Osteoblast (primary cell): ENCODE measurements around the gene ARPC4. TPM values are rescaled to one million over a fixed set of nuclear protein-coding genes. Genes with fewer than 3 reads are reported as not detected.
"Not testable (repeated sequence)": the region's sequence is repeated elsewhere in the genome, so short reads cannot be mapped to it uniquely, and the experiment has no call there.

Source experiments
- DNase-seq: peaks from one replicate; pipeline ENCODE4 v3.0.0; 2011; ENCODE audit warnings: low spot score, mixed read lengths; ENCODE audit not compliant: insufficient read length; ENCODE audit errors: missing footprints
- H2AFZ ChIP-seq: 2 replicates; pipeline ENCODE4 v1.6.0; 2011; ENCODE audit warnings: mild to moderate bottlenecking, low read length
- H3K27ac ChIP-seq: 2 replicates; pipeline ENCODE4 v1.5.1; 2011; ENCODE audit warnings: mild to moderate bottlenecking, low read depth, low read length, moderate library complexity
- H3K27me3 ChIP-seq: 2 replicates; pipeline ENCODE4 v1.6.0; 2012; ENCODE audit warnings: mild to moderate bottlenecking, control low read depth, inconsistent platforms, low read length, moderate library complexity; ENCODE audit not compliant: insufficient read depth
- H3K36me3 ChIP-seq: 2 replicates; pipeline ENCODE4 v1.5.1; 2011; ENCODE audit warnings: mild to moderate bottlenecking, low read length, control low read depth, moderate library complexity; ENCODE audit not compliant: insufficient read depth
- H3K4me1 ChIP-seq: 2 replicates; pipeline ENCODE4 v1.5.1; 2011; ENCODE audit warnings: mild to moderate bottlenecking, low read length, control low read depth, moderate library complexity; ENCODE audit not compliant: insufficient read depth
- H3K4me2 ChIP-seq: 2 replicates; pipeline ENCODE4 v1.6.0; 2011; ENCODE audit warnings: mild to moderate bottlenecking, low read length; ENCODE audit not compliant: insufficient read depth
- H3K4me3 ChIP-seq: fragments of 200-600 bp; sonication (generic); 3 replicates; pipeline ENCODE4 v1.5.1; 2012; ENCODE audit warnings: mild to moderate bottlenecking, low read length, inconsistent platforms; ENCODE audit not compliant: insufficient read depth
- H3K79me2 ChIP-seq: 2 replicates; pipeline ENCODE4 v1.6.0; 2012; ENCODE audit warnings: mild to moderate bottlenecking, low read length, control low read depth, inconsistent platforms; ENCODE audit not compliant: insufficient read depth
- H3K9me3 ChIP-seq: 2 replicates; pipeline ENCODE4 v1.5.1; 2011; ENCODE audit warnings: low read depth, low read length, control low read depth
- H4K20me1 ChIP-seq: 2 replicates; pipeline ENCODE4 v1.6.0; 2012; ENCODE audit warnings: mild to moderate bottlenecking, low read length, control low read depth; ENCODE audit not compliant: insufficient read depth
- CTCF ChIP-seq: IDR thresholded peaks from 2 replicates; pipeline ENCODE4 v1.5.1; 2011; ENCODE audit warnings: mild to moderate bottlenecking, low read depth, low read length, moderate library complexity; ENCODE audit errors: extremely low read depth
- total RNA-seq: library from RNA; depleted of rRNA; stranded (reverse); fragments of >200 nt; gene quantifications from 2 replicates; pipeline ENCODE4 v1.2.3, GENCODE V29; 2012

ARPC4 gene
- total RNA-seq, 1 donor, result 222 TPM

GRCh38 chr3:9848860-9849259, 56.0 kb downstream of the ARPC4 start:
- H3K4me1 ChIP-seq, DNase-seq, H3K36me3 ChIP-seq, H3K79me2 ChIP-seq, H3K27ac ChIP-seq, H3K4me3 ChIP-seq, H4K20me1 ChIP-seq, H3K4me2 ChIP-seq, H3K27me3 ChIP-seq, H2AFZ ChIP-seq, H3K9me3 ChIP-seq: not testable (repeated sequence)
- peak; percentile 45 for TF ChIP-seq CTCF

- H3K36me3 ChIP-seq, H3K4me3 ChIP-seq, H3K4me2 ChIP-seq, H3K27me3 ChIP-seq, H3K27ac ChIP-seq, H3K4me1 ChIP-seq, H4K20me1 ChIP-seq, DNase-seq, H3K9me3 ChIP-seq, H3K79me2 ChIP-seq, H2AFZ ChIP-seq: not testable (repeated sequence)
Measured at GRCh38 chr3:9851383-9851782, 58.5 kb downstream of the ARPC4 start.

GRCh38 chr3:9851926-9852325, 59.0 kb downstream of the ARPC4 start:
- not testable (repeated sequence) for DNase-seq, H3K4me1 ChIP-seq

GRCh38 chr3:9852528-9852927, 59.6 kb downstream of the ARPC4 start:
- Histone ChIP-seq H3K79me2 (no peaks in the 10 kb centered on the region), H3K27ac (no peak overlapping the region), H3K4me2 (no peak overlapping the region), H3K9me3 (no peaks in the 10 kb centered on the region), H3K4me1 (no peaks in the 10 kb centered on the region), H3K27me3 (peaks cover 3% of the 10 kb centered on the region), H4K20me1 (no peaks in the 10 kb centered on the region), H3K36me3 (no peaks in the 10 kb centered on the region), H3K4me3 (no peak overlapping the region), H2AFZ (no peak overlapping the region)
- DNase-seq, result no peak
- no peak for TF ChIP-seq CTCF

More at GRCh38 chr3:9851926-9852325, 59.0 kb downstream of the ARPC4 start:
- H2AFZ ChIP-seq, H3K79me2 ChIP-seq, H4K20me1 ChIP-seq, H3K27ac ChIP-seq, H3K4me3 ChIP-seq, H3K9me3 ChIP-seq, H3K4me2 ChIP-seq, H3K27me3 ChIP-seq, H3K36me3 ChIP-seq: not testable (repeated sequence)

GRCh38 chr3:9854291-9854940, 61.5 kb downstream of the ARPC4 start:
- H3K4me3 ChIP-seq, H2AFZ ChIP-seq, H3K79me2 ChIP-seq, H3K9me3 ChIP-seq, H3K4me2 ChIP-seq, H3K27ac ChIP-seq, H3K27me3 ChIP-seq, H4K20me1 ChIP-seq, H3K4me1 ChIP-seq, H3K36me3 ChIP-seq, DNase-seq: not testable (repeated sequence)
